Measurements from ENCODE around the gene SLC2A4. TPM values are rescaled to one million over a fixed set of nuclear protein-coding genes. Genes with fewer than 3 reads are reported as not detected.

SLC2A4 gene
- polyA plus RNA-seq, 3 donors: not detected

GRCh38 chr17:7258731-7259554 is 22.6 kb upstream of the SLC2A4 start:
- H3K4me3 Mint-ChIP-seq: no peak overlapping the region
- peaks cover 22 to 43% (median 40%) of the 10 kb centered on the region in 3 donors for H3K27me3 Mint-ChIP-seq (ENCODE audit: low read depth in 3 of 3)
- no peak overlapping the region for H3K9ac ChIP-seq (ENCODE audit: insufficient read depth, low read length, poor library complexity, severe bottlenecking)
- no peak overlapping the region for H2AFZ ChIP-seq (ENCODE audit: insufficient read depth, low read depth, low read length, poor library complexity, severe bottlenecking)
- no peak for DNase-seq
- no peak overlapping the region for H3K4me3 ChIP-seq (replicated peaks in 1 of 3; ENCODE audit: low read depth in 2 of 3, low read length in 3 of 3)
- H3K27me3 ChIP-seq (ENCODE audit: control insufficient read depth in 2 of 2, insufficient read depth in 2 of 2, low read length in 2 of 2): peaks cover 19 to 29% of the 10 kb centered on the region in 2 donors
- peaks cover 0 to 7% of the 10 kb centered on the region in 2 donors for H3K9me3 ChIP-seq (replicated peaks in 1 of 2; ENCODE audit: control insufficient read depth in 1 of 2, insufficient read depth in 1 of 2, low read length in 2 of 2)
- peaks cover 7% of the 10 kb centered on the region for H3K79me2 ChIP-seq (ENCODE audit: insufficient read depth, low read length)
- no peak overlapping the region for H3K27ac Mint-ChIP-seq
- 46% methylated on average over 5 of the region's 7 CpGs for WGBS (ENCODE audit: insufficient coverage)
- peaks cover 36% of the 10 kb centered on the region for H3K4me1 Mint-ChIP-seq
- peaks cover 0 to 12% (median 9%) of the 10 kb centered on the region in 7 donors for H3K9me3 Mint-ChIP-seq
- H3K4me1 ChIP-seq (ENCODE audit: control insufficient read depth in 1 of 2, insufficient read depth in 2 of 2, low read length in 2 of 2): peaks cover 31 to 45% of the 10 kb centered on the region in 2 donors
- intact Hi-C loops (cut with micrococcal nuclease): loop anchor here in 1 of 2 donors (10.0 kb wide), 1 partner anchor 306 kb away; the partner anchor contains the start of gene SENP3
- no peak overlapping the region for H3K27ac ChIP-seq (ENCODE audit: low read depth in 1 of 2, low read length in 2 of 2)
- H4K20me1 ChIP-seq (ENCODE audit: insufficient read depth, low read length): no peaks in the 10 kb centered on the region
- H3K36me3 ChIP-seq (replicated peaks in 1 of 2; ENCODE audit: control insufficient read depth in 1 of 2, insufficient read depth in 2 of 2, low read length in 2 of 2): peaks cover 26 to 53% of the 10 kb centered on the region in 2 donors
- TF ChIP-seq CTCF (IDR thresholded peaks at IDR 0.05): no peak
- H3K36me3 Mint-ChIP-seq: peaks cover 41 to 60% of the 10 kb centered on the region in 2 donors
- no peak overlapping the region for H3K4me2 ChIP-seq (replicated peaks; ENCODE audit: extremely low read depth, low read length, poor library complexity, severe bottlenecking)

DNA sequence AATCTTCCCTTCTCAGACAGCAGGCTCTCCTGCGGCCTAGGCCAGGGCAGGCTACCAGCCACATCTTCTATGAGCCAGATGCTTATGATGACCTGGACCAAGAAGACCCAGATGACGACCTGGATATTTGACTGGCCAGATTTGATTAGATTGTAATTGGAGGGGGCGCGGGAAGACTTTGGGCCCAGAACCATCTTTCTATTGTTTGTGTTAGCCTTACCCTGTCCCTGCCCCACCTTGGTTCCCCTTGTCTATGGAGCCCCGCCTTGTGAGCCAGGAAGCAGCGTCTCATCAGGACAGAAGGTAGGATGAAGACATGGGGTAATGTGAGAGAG is 22.0 kb upstream of the SLC2A4 start:
- peaks cover 0 to 7% of the 10 kb centered on the region in 2 donors for H3K9me3 ChIP-seq (replicated peaks in 1 of 2; ENCODE audit: control insufficient read depth in 1 of 2, insufficient read depth in 1 of 2, low read length in 2 of 2)
- H3K27me3 ChIP-seq (ENCODE audit: control insufficient read depth in 2 of 2, insufficient read depth in 2 of 2, low read length in 2 of 2): peaks cover 20 to 34% of the 10 kb centered on the region in 2 donors
- H3K4me2 ChIP-seq (replicated peaks; ENCODE audit: extremely low read depth, low read length, poor library complexity, severe bottlenecking): no peak overlapping the region
- no peak overlapping the region for H3K27ac ChIP-seq (ENCODE audit: low read depth in 1 of 2, low read length in 2 of 2)
- Mint-ChIP-seq H3K4me3 (no peak overlapping the region), H3K9me3 (peaks cover 0 to 12% (median 9%) of the 10 kb centered on the region in 7 donors), H3K4me1 (peaks cover 38% of the 10 kb centered on the region), H3K27ac (no peak overlapping the region), H3K27me3 (ENCODE audit: low read depth in 3 of 3) (peaks cover 28 to 49% (median 46%) of the 10 kb centered on the region in 3 donors), H3K36me3 (peaks cover 38 to 56% of the 10 kb centered on the region in 2 donors)
- H2AFZ ChIP-seq (ENCODE audit: insufficient read depth, low read depth, low read length, poor library complexity, severe bottlenecking): no peak overlapping the region
- no peaks in the 10 kb centered on the region for H4K20me1 ChIP-seq (ENCODE audit: insufficient read depth, low read length)
- H3K4me3 ChIP-seq (replicated peaks in 1 of 3; ENCODE audit: low read depth in 2 of 3, low read length in 3 of 3): no peak overlapping the region
- intact Hi-C loops (cut with micrococcal nuclease): loop anchor here in 1 of 2 donors (10.0 kb wide), 1 partner anchor 305 kb away; the partner anchor contains the start of gene SENP3
- no peak for DNase-seq
- H3K36me3 ChIP-seq (replicated peaks in 1 of 2; ENCODE audit: control insufficient read depth in 1 of 2, insufficient read depth in 2 of 2, low read length in 2 of 2): peaks cover 23 to 49% of the 10 kb centered on the region in 2 donors
- no peak overlapping the region for H3K9ac ChIP-seq (ENCODE audit: insufficient read depth, low read length, poor library complexity, severe bottlenecking)
- peaks cover 31 to 45% of the 10 kb centered on the region in 2 donors for H3K4me1 ChIP-seq (ENCODE audit: control insufficient read depth in 1 of 2, insufficient read depth in 2 of 2, low read length in 2 of 2)
- peaks cover 3% of the 10 kb centered on the region for H3K79me2 ChIP-seq (ENCODE audit: insufficient read depth, low read length)
- WGBS (ENCODE audit: insufficient coverage): 100% methylated on average over 3 of the region's 6 CpGs
- TF ChIP-seq CTCF (IDR thresholded peaks at IDR 0.05): no peak
